ENCODE results near the gene MFAP2.

MFAP2 gene

GRCh38 chr1:16972189-16972895 lies 8.1 kb downstream of the MFAP2 start:
- Histone ChIP-seq H3K4me3 (ENCODE audit: low read depth, low read length) (no peak overlapping the region), H3K27me3 (replicated peaks) (no peaks in the 10 kb centered on the region), H3K36me3 (replicated peaks) (peaks cover 19% of the 10 kb centered on the region), H3K27ac (no peak overlapping the region)
- in situ Hi-C loops (cut with HindIII; ENCODE audit: low pct_ligation_motif_present, low sequenced_read_pairs), result no loop called here
- TF ChIP-seq, protein P1, sequence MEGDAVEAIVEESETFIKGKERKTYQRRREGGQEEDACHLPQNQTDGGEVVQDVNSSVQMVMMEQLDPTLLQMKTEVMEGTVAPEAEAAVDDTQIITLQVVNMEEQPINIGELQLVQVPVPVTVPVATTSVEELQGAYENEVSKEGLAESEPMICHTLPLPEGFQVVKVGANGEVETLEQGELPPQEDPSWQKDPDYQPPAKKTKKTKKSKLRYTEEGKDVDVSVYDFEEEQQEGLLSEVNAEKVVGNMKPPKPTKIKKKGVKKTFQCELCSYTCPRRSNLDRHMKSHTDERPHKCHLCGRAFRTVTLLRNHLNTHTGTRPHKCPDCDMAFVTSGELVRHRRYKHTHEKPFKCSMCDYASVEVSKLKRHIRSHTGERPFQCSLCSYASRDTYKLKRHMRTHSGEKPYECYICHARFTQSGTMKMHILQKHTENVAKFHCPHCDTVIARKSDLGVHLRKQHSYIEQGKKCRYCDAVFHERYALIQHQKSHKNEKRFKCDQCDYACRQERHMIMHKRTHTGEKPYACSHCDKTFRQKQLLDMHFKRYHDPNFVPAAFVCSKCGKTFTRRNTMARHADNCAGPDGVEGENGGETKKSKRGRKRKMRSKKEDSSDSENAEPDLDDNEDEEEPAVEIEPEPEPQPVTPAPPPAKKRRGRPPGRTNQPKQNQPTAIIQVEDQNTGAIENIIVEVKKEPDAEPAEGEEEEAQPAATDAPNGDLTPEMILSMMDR (IDR thresholded peaks at IDR 0.05; ENCODE audit: low read depth, low read length, missing control alignments), result no peak
- no peak for DNase-seq

GRCh38 chr1:16971341-16972188 lies 8.9 kb downstream of the MFAP2 start:
- H3K36me3 ChIP-seq (replicated peaks), result peaks cover 18% of the 10 kb centered on the region
- H3K27me3 ChIP-seq (replicated peaks), result no peaks in the 10 kb centered on the region
- TF ChIP-seq, protein P1 (IDR thresholded peaks at IDR 0.05; ENCODE audit: low read depth, low read length, missing control alignments), result no peak
- H3K27ac ChIP-seq, result no peak overlapping the region
- DNase-seq, result no peak
- in situ Hi-C loops (cut with HindIII; ENCODE audit: low pct_ligation_motif_present, low sequenced_read_pairs), result no loop called here
- no peak overlapping the region for H3K4me3 ChIP-seq (ENCODE audit: low read depth, low read length)

DNA sequence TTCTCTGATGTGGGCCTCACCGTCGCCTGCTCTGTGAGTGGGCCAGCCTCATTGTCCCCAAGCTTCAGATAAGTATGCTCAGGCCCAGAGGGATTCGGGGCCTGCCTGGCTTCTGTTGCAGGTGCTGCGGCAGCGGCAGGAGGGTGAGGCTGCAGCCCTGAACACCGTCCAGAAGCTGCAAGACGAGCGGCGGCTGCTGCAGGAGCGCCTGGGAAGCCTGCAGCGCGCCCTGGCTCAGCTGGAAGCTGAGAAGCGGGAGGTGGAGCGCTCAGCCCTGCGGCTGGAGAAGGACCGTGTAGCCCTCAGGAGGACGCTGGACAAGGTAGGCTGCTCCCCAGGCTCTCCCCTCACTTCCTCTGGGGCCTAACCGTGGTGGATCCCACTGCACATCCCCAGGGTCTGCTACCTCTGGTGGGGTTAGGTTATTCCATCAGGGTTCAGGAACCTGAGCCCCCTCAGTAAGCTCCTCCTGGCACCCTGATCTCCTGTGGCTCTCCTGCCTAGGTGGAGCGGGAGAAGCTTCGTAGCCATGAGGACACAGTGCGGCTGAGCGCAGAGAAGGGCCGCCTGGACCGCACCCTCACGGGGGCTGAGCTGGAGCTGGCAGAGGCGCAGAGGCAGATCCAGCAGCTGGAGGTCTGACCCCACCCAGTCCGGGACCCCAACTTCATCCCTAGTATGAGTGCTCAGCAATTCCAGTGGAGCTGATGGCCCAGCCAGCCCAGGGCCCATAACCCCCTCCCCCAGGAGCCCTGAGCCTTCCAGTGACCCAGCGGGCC lies 10.1 kb downstream of the MFAP2 start:
- H3K27ac ChIP-seq, result no peak overlapping the region
- DNase-seq, result no peak
- H3K4me3 ChIP-seq (ENCODE audit: low read depth, low read length), result no peak overlapping the region
- in situ Hi-C loops (cut with HindIII; ENCODE audit: low pct_ligation_motif_present, low sequenced_read_pairs), result no loop called here
- TF ChIP-seq, protein P1 (IDR thresholded peaks at IDR 0.05; ENCODE audit: low read depth, low read length, missing control alignments), result no peak
- H3K36me3 ChIP-seq (replicated peaks), result peaks cover 16% of the 10 kb centered on the region
- H3K27me3 ChIP-seq (replicated peaks), result no peaks in the 10 kb centered on the region

DNA sequence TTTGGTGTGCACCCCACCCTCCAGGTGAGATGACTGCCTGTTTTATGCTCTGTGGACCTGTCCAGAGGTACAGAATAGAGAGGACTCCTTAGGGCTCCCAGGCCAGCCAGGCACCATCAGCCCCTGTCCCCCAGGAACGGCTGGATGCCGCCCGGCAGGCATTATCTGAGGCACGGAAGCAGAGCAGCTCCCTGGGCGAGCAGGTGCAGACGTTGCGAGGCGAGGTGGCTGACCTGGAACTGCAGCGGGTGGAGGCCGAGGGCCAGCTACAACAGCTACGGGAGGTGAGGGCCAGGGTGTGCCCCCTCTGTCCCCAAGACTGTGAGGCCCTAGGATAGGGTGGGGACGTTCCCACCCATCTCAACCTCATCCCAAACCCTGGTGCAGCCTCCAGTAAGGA lies 10.8 kb downstream of the MFAP2 start:
- no peak for DNase-seq
- no peaks in the 10 kb centered on the region for H3K27me3 ChIP-seq (replicated peaks)
- in situ Hi-C loops (cut with HindIII; ENCODE audit: low pct_ligation_motif_present, low sequenced_read_pairs), result no loop called here
- H3K4me3 ChIP-seq (ENCODE audit: low read depth, low read length), result no peak overlapping the region
- peaks cover 11% of the 10 kb centered on the region for H3K36me3 ChIP-seq (replicated peaks)
- H3K27ac ChIP-seq, result no peak overlapping the region
- TF ChIP-seq, protein P1 (IDR thresholded peaks at IDR 0.05; ENCODE audit: low read depth, low read length, missing control alignments), result no peak

DNA sequence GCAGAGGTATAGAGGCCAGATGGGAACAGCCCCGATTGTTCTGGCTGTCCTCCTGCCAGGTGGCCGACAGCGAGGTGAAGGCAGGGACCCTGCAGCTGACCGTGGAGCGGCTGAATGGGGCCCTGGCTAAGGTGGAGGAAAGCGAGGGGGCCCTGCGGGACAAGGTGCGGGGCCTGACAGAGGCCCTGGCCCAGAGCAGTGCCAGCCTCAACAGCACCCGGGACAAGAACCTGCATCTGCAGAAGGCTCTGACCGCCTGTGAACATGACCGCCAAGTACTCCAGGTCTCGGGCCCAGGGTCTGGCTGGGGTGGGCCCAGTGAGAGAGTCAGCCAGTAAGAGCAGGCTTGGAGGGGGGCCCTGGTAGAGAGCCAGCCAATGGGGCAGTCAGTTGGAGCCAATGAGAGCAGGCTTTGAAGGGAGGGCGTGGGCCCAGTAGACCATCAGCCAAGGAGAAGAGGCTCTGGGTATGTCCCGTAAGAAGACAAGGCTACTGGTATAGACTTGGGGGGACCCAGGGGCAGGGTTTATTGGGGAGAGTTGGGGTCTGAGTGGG lies 11.3 kb downstream of the MFAP2 start:
- H3K27ac ChIP-seq, result no peak overlapping the region
- in situ Hi-C loops (cut with HindIII; ENCODE audit: low pct_ligation_motif_present, low sequenced_read_pairs), result no loop called here
- H3K36me3 ChIP-seq (replicated peaks), result peaks cover 11% of the 10 kb centered on the region
- DNase-seq, result no peak
- TF ChIP-seq, protein P1 (IDR thresholded peaks at IDR 0.05; ENCODE audit: low read depth, low read length, missing control alignments), result no peak
- H3K27me3 ChIP-seq (replicated peaks), result no peaks in the 10 kb centered on the region
- H3K4me3 ChIP-seq (ENCODE audit: low read depth, low read length), result no peak overlapping the region

Measured in brain microvascular endothelial cell (primary cell).